ENCODE measurements around the gene SLC35G1. TPM values are rescaled to one million over a fixed set of nuclear protein-coding genes. Genes with fewer than 3 reads are reported as not detected.

The SLC35G1 gene
- total and polyA plus RNA-seq, 2 experiments from 2014 or later = 8.5 to 8.7 TPM

GRCh38 chr10:93894516-93895378, 969 bp downstream of the SLC35G1 start:
- Histone ChIP-seq H3K4me1 (ENCODE audit: low read depth) (peaks cover 3% of the 10 kb centered on the region), H3K27ac (no peak overlapping the region), H3K36me3 (no peaks in the 10 kb centered on the region), H3K4me3 (peak overlapping the region; percentile 92), H3K27me3 (no peaks in the 10 kb centered on the region), H3K9me3 (ENCODE audit: low read depth) (no peaks in the 10 kb centered on the region)
- no peak for TF ChIP-seq CTCF (IDR thresholded peaks at IDR 0.05; ENCODE audit: low read depth, low read length)
- DNase-seq (ENCODE audit: low read depth in 1 of 2, low spot score in 1 of 2) = peak in 1 of 2 donors; percentile 18

GRCh38 chr10:93897070-93897780, 3.4 kb downstream of the SLC35G1 start:
- Histone ChIP-seq H3K27me3 (no peaks in the 10 kb centered on the region), H3K9me3 (ENCODE audit: low read depth) (no peaks in the 10 kb centered on the region), H3K36me3 (no peaks in the 10 kb centered on the region), H3K4me1 (ENCODE audit: low read depth) (peaks cover 3% of the 10 kb centered on the region), H3K4me3 (no peak overlapping the region), H3K27ac (no peak overlapping the region)
- no peak for TF ChIP-seq CTCF (IDR thresholded peaks at IDR 0.05; ENCODE audit: low read depth, low read length)
- no peak for DNase-seq (ENCODE audit: low read depth in 1 of 2, low spot score in 1 of 2)

- Histone ChIP-seq H3K27me3 (no peaks in the 10 kb centered on the region), H3K27ac (no peak overlapping the region), H3K36me3 (no peaks in the 10 kb centered on the region), H3K4me1 (ENCODE audit: low read depth) (peaks cover 3% of the 10 kb centered on the region), H3K4me3 (no peak overlapping the region), H3K9me3 (ENCODE audit: low read depth) (no peaks in the 10 kb centered on the region)
- no peak for DNase-seq (ENCODE audit: low read depth in 1 of 2, low spot score in 1 of 2)
- TF ChIP-seq CTCF (IDR thresholded peaks at IDR 0.05; ENCODE audit: low read depth, low read length) = no peak
These were observed 5.3 kb downstream of the SLC35G1 start for GRCh38 chr10:93899109-93899508.

- Histone ChIP-seq H3K4me1 (ENCODE audit: low read depth) (no peaks in the 10 kb centered on the region), H3K36me3 (no peaks in the 10 kb centered on the region), H3K27me3 (no peaks in the 10 kb centered on the region), H3K9me3 (ENCODE audit: low read depth) (no peaks in the 10 kb centered on the region), H3K27ac (no peak overlapping the region), H3K4me3 (no peak overlapping the region)
- TF ChIP-seq CTCF (IDR thresholded peaks at IDR 0.05; ENCODE audit: low read depth, low read length) = no peak
- DNase-seq (ENCODE audit: low read depth in 1 of 2, low spot score in 1 of 2) = no peak
These were observed 9.3 kb downstream of the SLC35G1 start for GRCh38 chr10:93903051-93903450.

- no peak for DNase-seq (ENCODE audit: low read depth in 1 of 2, low spot score in 1 of 2)
- Histone ChIP-seq H3K4me1 (ENCODE audit: low read depth) (no peaks in the 10 kb centered on the region), H3K9me3 (ENCODE audit: low read depth) (no peaks in the 10 kb centered on the region), H3K27ac (no peak overlapping the region), H3K27me3 (no peaks in the 10 kb centered on the region), H3K36me3 (no peaks in the 10 kb centered on the region), H3K4me3 (no peak overlapping the region)
- no peak for TF ChIP-seq CTCF (IDR thresholded peaks at IDR 0.05; ENCODE audit: low read depth, low read length)
These were observed 11.1 kb downstream of the SLC35G1 start for GRCh38 chr10:93904901-93905300.

All from cardiac muscle cell (in vitro differentiated cells and primary cell).